H1 (cell line): Measurements from ENCODE around the gene PROSER1. TPM values are rescaled to one million over a fixed set of nuclear protein-coding genes. Genes with fewer than 3 reads are reported as not detected.
A peak's percentile ranks its signal among the peaks of the same experiment; 100 is the strongest.

ENCODE experiments used
- CTCF ChIA-PET: fragments of 300-600 bp; sonication (Branson Sonifier 250); formaldehyde crosslinking; loops from one replicate; lab custom pipeline; 2021; ENCODE audit not compliant: partially characterized antibody; lab: Charles Lee
- POLR2A ChIA-PET: fragments of 300-600 bp; sonication (Branson Sonifier 250); formaldehyde crosslinking; loops from one replicate; lab custom pipeline; 2021; ENCODE audit warnings: inconsistent platforms; ENCODE audit not compliant: partially characterized antibody; lab: Charles Lee
- DNase-seq, 2 experiments: peaks; one replicate each; pipeline versions ENCODE4 v3.0.0 to v3.0.0-alpha.2; 2010 to 2022; ENCODE audit warnings: low spot score in 2 of 2, low read depth in 1 of 2, mixed read lengths in 1 of 2
- FAIRE-seq: peaks from 2 replicates; lab custom pipeline; 2011; peaks lifted over from hg19 to GRCh38; lab: Jason Lieb, UNC
- H2AFZ ChIP-seq: 2 replicates; pipeline ENCODE4 v1.8.1; 2012; ENCODE audit warnings: low read length, inconsistent platforms
- H2AK5ac ChIP-seq: 2 replicates; pipeline ENCODE4 v1.6.1; 2013; ENCODE audit warnings: low read depth, low read length
- H2BK120ac ChIP-seq: replicated peaks from 2 replicates; pipeline ENCODE3; 2013; ENCODE audit warnings: low read depth, low read length, inconsistent platforms
- H2BK12ac ChIP-seq: 2 replicates; pipeline ENCODE4 v1.6.1; 2013; ENCODE audit warnings: low read depth, low read length
- H2BK15ac ChIP-seq: 2 replicates; pipeline ENCODE4 v1.6.1; 2013; ENCODE audit warnings: low read length
- H2BK20ac ChIP-seq: 2 replicates; pipeline ENCODE4 v1.6.1; 2013; ENCODE audit warnings: low read length
- H2BK5ac ChIP-seq: 2 replicates; pipeline ENCODE4 v1.6.1; 2013; ENCODE audit warnings: low read depth, low read length
- H3K14ac ChIP-seq: 2 replicates; pipeline ENCODE4 v1.6.1; 2013; ENCODE audit warnings: inconsistent platforms; ENCODE audit not compliant: insufficient read length
- H3K18ac ChIP-seq: 2 replicates; pipeline ENCODE4 v1.6.1; 2013; ENCODE audit warnings: low read length; ENCODE audit errors: extremely low read depth
- H3K23ac ChIP-seq: 2 replicates; pipeline ENCODE4 v1.6.1; 2013; ENCODE audit warnings: inconsistent platforms; ENCODE audit not compliant: insufficient read length
- H3K23me2 ChIP-seq: 2 replicates; pipeline ENCODE4 v1.6.1; 2013; ENCODE audit warnings: low read depth, low read length
- H3K27ac ChIP-seq: 2 replicates; pipeline ENCODE4 v1.6.1; 2011; ENCODE audit warnings: low read depth, low read length, inconsistent platforms
- H3K27me3 ChIP-seq, 4 experiments: replicated peaks in 1 of 4; 1 replicate in 1 of 4; 2 replicates in 3 of 4; pipeline versions ENCODE4 v1.6.1 to v1.8.1; 2011 to 2013; ENCODE audit warnings: low read length in 3 of 4, mild to moderate bottlenecking in 3 of 4, inconsistent platforms in 2 of 4, mixed read lengths in 2 of 4, moderate library complexity in 1 of 4; ENCODE audit not compliant: control insufficient read depth in 3 of 4, insufficient read depth in 3 of 4; ENCODE audit errors: extremely low read depth in 1 of 4
- H3K36me3 ChIP-seq, 4 experiments: 2 replicates each; pipeline versions ENCODE4 v1.6.1 to v1.8.1; 2011 to 2013; ENCODE audit warnings: mild to moderate bottlenecking in 4 of 4, low read length in 3 of 4, moderate library complexity in 2 of 4, control low read depth in 1 of 4, inconsistent platforms in 1 of 4; ENCODE audit not compliant: insufficient read depth in 4 of 4, control insufficient read depth in 2 of 4
- H3K4ac ChIP-seq: replicated peaks from 2 replicates; pipeline ENCODE3; 2013; ENCODE audit warnings: low read length, low read depth, mixed read lengths, inconsistent platforms; ENCODE audit not compliant: insufficient read length
- H3K4me1 ChIP-seq, 4 experiments: replicated peaks in 1 of 4; 1 replicate in 1 of 4; 2 replicates in 3 of 4; pipeline versions ENCODE4 v1.6.1 to v1.8.1; 2011 to 2013; ENCODE audit warnings: low read length in 3 of 4, inconsistent platforms in 2 of 4, mixed read lengths in 1 of 4; ENCODE audit not compliant: insufficient read depth in 4 of 4, control insufficient read depth in 3 of 4
- H3K4me2 ChIP-seq, 2 experiments: 2 replicates each; pipeline versions ENCODE4 v1.6.1 to v1.8.1; 2011 to 2013; ENCODE audit warnings: low read depth in 2 of 2, low read length in 2 of 2, control low read depth in 1 of 2, inconsistent platforms in 1 of 2, mild to moderate bottlenecking in 1 of 2; ENCODE audit not compliant: insufficient read depth in 1 of 2
- H3K4me3 ChIP-seq, 4 experiments: fragments of 200-600, 300-600 bp in 1 of 4; sonication (generic), shearing (Covaris generic), sonication (Bioruptor Twin) in 1 of 4; 2 replicates each; pipeline versions ENCODE4 v1.5.1 to v1.8.1; 2011 to 2016; ENCODE audit warnings: low read length in 4 of 4, low read depth in 3 of 4, control low read depth in 2 of 4, inconsistent platforms in 2 of 4, mild to moderate bottlenecking in 2 of 4, mixed read lengths in 1 of 4, moderate library complexity in 1 of 4; ENCODE audit not compliant: insufficient read depth in 2 of 4; ENCODE audit errors: extremely low read depth in 1 of 4
- H3K56ac ChIP-seq: replicated peaks from 2 replicates; pipeline ENCODE3; 2013; ENCODE audit warnings: low read depth, mild to moderate bottlenecking, mixed read lengths, low read length, inconsistent platforms; ENCODE audit not compliant: insufficient read length
- H3K79me1 ChIP-seq: 2 replicates; pipeline ENCODE4 v1.6.1; 2013; ENCODE audit warnings: low read depth, low read length, control low read depth
- H3K79me2 ChIP-seq, 2 experiments: 2 replicates each; pipeline versions ENCODE4 v1.6.1 to v1.8.1; 2012 to 2013; ENCODE audit warnings: low read length in 2 of 2, mild to moderate bottlenecking in 2 of 2, inconsistent platforms in 1 of 2; ENCODE audit not compliant: insufficient read depth in 2 of 2, control insufficient read depth in 1 of 2
- H3K9ac ChIP-seq, 4 experiments: replicated peaks in 1 of 4; 1 replicate in 1 of 4; 2 replicates in 3 of 4; pipeline versions ENCODE4 v1.6.1 to v1.8.1; 2011 to 2013; ENCODE audit warnings: low read depth in 3 of 4, low read length in 3 of 4, control low read depth in 2 of 4, mild to moderate bottlenecking in 2 of 4, moderate library complexity in 2 of 4, inconsistent platforms in 1 of 4; ENCODE audit errors: extremely low read depth in 1 of 4
- H3K9me3 ChIP-seq, 2 experiments: 2 replicates each; pipeline versions ENCODE4 v1.6.1 to v1.8.1; 2012 to 2013; ENCODE audit warnings: mild to moderate bottlenecking in 2 of 2, moderate library complexity in 2 of 2, control low read depth in 1 of 2, inconsistent platforms in 1 of 2, low read depth in 1 of 2, low read length in 1 of 2, mixed read lengths in 1 of 2; ENCODE audit not compliant: insufficient read depth in 2 of 2
- H4K20me1 ChIP-seq, 2 experiments: replicated peaks in 1 of 2; 2 replicates each; pipeline versions ENCODE3 to v1.8.1; 2011 to 2013; ENCODE audit warnings: inconsistent platforms in 2 of 2, low read length in 2 of 2, mild to moderate bottlenecking in 1 of 2; ENCODE audit not compliant: insufficient read depth in 2 of 2, control insufficient read depth in 1 of 2
- H4K5ac ChIP-seq: 2 replicates; pipeline ENCODE4 v1.6.1; 2013; ENCODE audit warnings: low read length, low read depth, mixed read lengths, inconsistent platforms; ENCODE audit not compliant: insufficient read length
- H4K8ac ChIP-seq: 2 replicates; pipeline ENCODE4 v1.8.0; 2013; ENCODE audit warnings: mild to moderate bottlenecking, moderate library complexity, low read length, inconsistent platforms; ENCODE audit not compliant: insufficient read depth; ENCODE audit errors: extremely low read depth
- H4K91ac ChIP-seq: replicated peaks from 2 replicates; pipeline ENCODE3; 2013; ENCODE audit warnings: low read length, mixed read lengths, inconsistent platforms; ENCODE audit not compliant: insufficient read length
- ATF2 ChIP-seq: IDR thresholded peaks from 2 replicates; pipeline ENCODE4 v1.6.1; 2012; ENCODE audit warnings: low read length, inconsistent platforms
- ATF3 ChIP-seq: IDR thresholded peaks from 2 replicates; pipeline ENCODE4 v1.6.1; 2011; ENCODE audit warnings: low read depth, mild to moderate bottlenecking, low read length; ENCODE audit not compliant: insufficient read depth
- CREB1 ChIP-seq: IDR thresholded peaks from 2 replicates; pipeline ENCODE4 v1.6.1; 2012; ENCODE audit warnings: inconsistent platforms
- EP300 ChIP-seq, 2 experiments: IDR thresholded peaks; 1 replicate in 1 of 2; 2 replicates in 1 of 2; pipeline ENCODE4 v1.6.1; 2011 to 2012; ENCODE audit warnings: low read depth in 2 of 2, low read length in 2 of 2, mild to moderate bottlenecking in 2 of 2, borderline replicate concordance in 1 of 2, inconsistent platforms in 1 of 2, moderate library complexity in 1 of 2
- EZH2 ChIP-seq: fragments of 200-600 bp; sonication (generic); IDR thresholded peaks from 2 replicates; pipeline ENCODE4 v1.7.1; 2012; ENCODE audit warnings: low read depth, mild to moderate bottlenecking, moderate library complexity, low read length, inconsistent platforms; ENCODE audit not compliant: severe bottlenecking
- KDM1A ChIP-seq: fragments of 200-600, 300-600 bp; sonication (generic); IDR thresholded peaks from 2 replicates; pipeline ENCODE4 v1.7.1; 2016; ENCODE audit warnings: mild to moderate bottlenecking, low read length, borderline replicate concordance
- KDM4A ChIP-seq: IDR thresholded peaks from one replicate; pipeline ENCODE4 v1.7.1; 2012; ENCODE audit warnings: low read depth, mild to moderate bottlenecking, moderate library complexity, low read length, inconsistent platforms; ENCODE audit not compliant: severe bottlenecking
- MAFK ChIP-seq: IDR thresholded peaks from 2 replicates; pipeline ENCODE4 v1.6.1; 2012; ENCODE audit warnings: low read depth, mild to moderate bottlenecking, improper control_type of control experiment, low read length
- POLR2AphosphoS5 ChIP-seq: IDR thresholded peaks from 2 replicates; pipeline ENCODE4 v1.6.1; 2011; ENCODE audit warnings: low read depth, low read length
- SP1 ChIP-seq: IDR thresholded peaks from 2 replicates; pipeline ENCODE4 v1.6.1; 2011; ENCODE audit warnings: low read depth, low read length
- SUZ12 ChIP-seq: fragments of 200-600 bp; sonication (generic); IDR thresholded peaks from 2 replicates; pipeline ENCODE4 v1.6.1; 2012; ENCODE audit warnings: mild to moderate bottlenecking, inconsistent platforms, low read length, moderate library complexity, mixed read lengths
- WGBS, 2 experiments: shearing (Covaris generic) in 1 of 2; methylation state at CpG; one replicate each; pipeline versions ENCODE4 v1.1.6 to v1.1.7; 2013 to 2015; ENCODE audit warnings: low lambda C conversion rate in 2 of 2, mixed read lengths in 2 of 2, inconsistent platforms in 1 of 2, low coverage in 1 of 2, missing lambda C conversion rate in 1 of 2; ENCODE audit not compliant: insufficient replicate concordance in 2 of 2, insufficient coverage in 1 of 2, insufficient read length in 1 of 2; ENCODE audit errors: extremely low coverage in 1 of 2, missing lambda C conversion rate in 1 of 2; 5-methylcytosine and 5-hydroxymethylcytosine counted together
- polyA plus RNA-seq, 7 experiments: library from polyadenylated mRNA; depleted of rRNA in 3 of 7; stranded (reverse) in 5 of 7; unstranded in 2 of 7; fragments of >200 nt in 5 of 7; fragments of 200-250 nt in 2 of 7; gene quantifications; 1 replicate in 5 of 7; 2 replicates in 1 of 7; 4 replicates in 1 of 7; pipeline versions ENCODE4 v1.2.1 to v1.2.3, GENCODE V29; 2011 to 2013; ENCODE audit warnings: missing spikeins in 2 of 7, mixed read lengths in 2 of 7
- total RNA-seq: library from RNA; stranded (reverse); fragmentation: NEBNext Ultra II Directional; extraction: Animal tissue kit (Norgen Biotek cat#: 25700); gene quantifications from 2 replicates; pipeline ENCODE4 v1.2.1, GENCODE V29; 2021

The PROSER1 gene
- total and polyA plus RNA-seq, 2 of the 8 experiments (the other 6 are each of a cell fraction or from before 2014, with no cell fraction given) = 99.2 to 116 TPM

DNA sequence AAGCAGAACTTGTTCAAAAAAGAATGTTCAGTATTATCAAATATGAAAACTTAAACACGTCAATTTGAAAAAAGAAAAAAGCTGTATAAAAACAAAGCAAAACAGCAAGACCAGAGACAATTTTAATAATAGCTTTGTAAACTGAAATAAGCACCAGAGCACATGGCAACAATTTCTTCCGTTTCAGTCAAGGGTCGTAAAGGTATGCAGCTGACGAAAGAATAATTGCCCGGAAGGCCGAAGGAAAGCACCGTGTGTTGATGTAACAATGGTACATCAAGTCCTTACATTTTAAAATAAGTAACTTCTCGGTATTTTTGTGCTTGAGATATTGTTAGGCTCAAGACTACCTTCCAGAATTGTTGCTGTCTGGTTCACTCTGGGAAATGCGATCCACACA is 1.7 kb downstream of the PROSER1 start:
- H3K4me1 ChIP-seq = peaks cover 0 to 10% (median under 1%) of the 10 kb centered on the region in 4 experiments; a peak in 4 of 7 replicates
- 4% methylated on average over 9 of the region's 9 CpGs; no CpG with 5 or more reads in 1 of the 2 experiments for WGBS, 2 experiments
- H2BK20ac ChIP-seq = no peak overlapping the region
- H3K18ac ChIP-seq = no peak overlapping the region
- FAIRE-seq (peak; percentile 19), DNase-seq (no peak)
- no peaks in the 10 kb centered on the region; a peak in 1 of 7 replicates for H3K27me3 ChIP-seq
- H2BK5ac ChIP-seq = peak overlapping the region; percentile 14; the same call in 1 of the 2 replicates
- H4K91ac ChIP-seq = no peak overlapping the region
- H3K36me3 ChIP-seq = peaks cover 0 to 16% (median 2%) of the 10 kb centered on the region in 4 experiments; a peak in 4 of 8 replicates
- H3K56ac ChIP-seq = no peak overlapping the region
- no peak overlapping the region for H3K14ac ChIP-seq
- no peak overlapping the region for H4K8ac ChIP-seq
- peak overlapping the region; percentile 79 to 81 for H3K4me2 ChIP-seq
- CTCF ChIA-PET = interaction anchor here (0.6 to 1.6 kb wide), 7 partner anchors 17 to 75 kb away, joined by 3 to 8 read pairs (median 3); no protein-coding TSS in a partner anchor
- H4K20me1 ChIP-seq = peaks cover 3 to 9% of the 10 kb centered on the region in 2 experiments
- H2AK5ac ChIP-seq = no peak overlapping the region
- H2BK12ac ChIP-seq = no peak overlapping the region
- peaks cover 12% of the 10 kb centered on the region for H3K23me2 ChIP-seq
- H2BK120ac ChIP-seq = no peak overlapping the region
- peak overlapping the region; percentile 94 to 99 (median 96) for H3K4me3 ChIP-seq
- H2AFZ ChIP-seq = no peak overlapping the region
- no peak overlapping the region for H3K23ac ChIP-seq
- POLR2A ChIA-PET = interaction anchor here (0.7 to 5.4 kb wide), 8 partner anchors 9 to 536 kb away, joined by 3 to 73 read pairs (median 12); no protein-coding TSS in a partner anchor
- H3K79me2 ChIP-seq = peaks cover 42 to 75% of the 10 kb centered on the region in 2 experiments
- no peaks in the 10 kb centered on the region for H3K79me1 ChIP-seq
- peak overlapping the region; percentile 81 for H3K4ac ChIP-seq
- H2BK15ac ChIP-seq = no peak overlapping the region
- H4K5ac ChIP-seq = no peak overlapping the region
- H3K9ac ChIP-seq = peak overlapping the region; percentile 79 to 91 (median 86)
- no peaks in the 10 kb centered on the region for H3K9me3 ChIP-seq
- no peak overlapping the region for H3K27ac ChIP-seq
- TF ChIP-seq EP300 (IDR thresholded peaks at IDR 0.05; ENCODE audit: borderline replicate concordance in 1 of 2, low read depth in 2 of 2, low read length in 2 of 2) = no peak
- no peak for TF ChIP-seq MAFK
- no peak for TF ChIP-seq ATF2
- no peak for TF ChIP-seq ATF3
- no peak for TF ChIP-seq KDM1A
- TF ChIP-seq EZH2 = no peak
- TF ChIP-seq CREB1 = no peak
- TF ChIP-seq SP1 = no peak
- TF ChIP-seq POLR2AphosphoS5 = no peak
- TF ChIP-seq SUZ12 = no peak
- TF ChIP-seq KDM4A = no peak
